ENCODE measurements around the gene XKR3.

DNA sequence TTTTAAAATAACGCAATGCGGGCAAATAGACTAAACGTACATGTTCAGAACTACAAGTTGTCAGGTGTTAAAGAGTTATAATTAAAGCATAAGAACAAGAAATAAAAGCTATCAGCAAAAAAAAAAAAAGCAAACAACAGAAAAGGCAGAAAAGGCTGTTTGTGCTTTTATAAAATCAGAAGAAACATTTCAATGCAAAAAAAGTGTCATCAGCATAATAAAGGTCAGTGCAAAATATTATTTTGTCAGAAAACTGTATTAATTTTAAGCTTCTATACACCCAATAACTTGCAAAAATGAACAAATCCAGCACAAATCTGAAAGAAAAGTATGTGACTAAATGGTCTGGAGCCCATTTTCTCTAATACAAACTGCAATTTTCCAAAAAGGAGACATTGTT, 23.6 kb downstream of the XKR3 start:
- TF ChIP-seq CTCF (IDR thresholded peaks at IDR 0.05) (no peak), EZH2 (IDR thresholded peaks at IDR 0.05; ENCODE audit: borderline replicate concordance, insufficient read depth, low read depth, low read length, poor library complexity, severe bottlenecking) (no peak)

Measured in B cell (primary cell).